ENCODE results near the gene IL22RA2. TPM values are rescaled to one million over a fixed set of nuclear protein-coding genes. Genes with fewer than 3 reads are reported as not detected.
A peak's percentile ranks its signal among the peaks of the same experiment; 100 is the strongest.

IL22RA2 gene
- total RNA-seq, 1 experiment from 2014 or later, result not detected

DNA sequence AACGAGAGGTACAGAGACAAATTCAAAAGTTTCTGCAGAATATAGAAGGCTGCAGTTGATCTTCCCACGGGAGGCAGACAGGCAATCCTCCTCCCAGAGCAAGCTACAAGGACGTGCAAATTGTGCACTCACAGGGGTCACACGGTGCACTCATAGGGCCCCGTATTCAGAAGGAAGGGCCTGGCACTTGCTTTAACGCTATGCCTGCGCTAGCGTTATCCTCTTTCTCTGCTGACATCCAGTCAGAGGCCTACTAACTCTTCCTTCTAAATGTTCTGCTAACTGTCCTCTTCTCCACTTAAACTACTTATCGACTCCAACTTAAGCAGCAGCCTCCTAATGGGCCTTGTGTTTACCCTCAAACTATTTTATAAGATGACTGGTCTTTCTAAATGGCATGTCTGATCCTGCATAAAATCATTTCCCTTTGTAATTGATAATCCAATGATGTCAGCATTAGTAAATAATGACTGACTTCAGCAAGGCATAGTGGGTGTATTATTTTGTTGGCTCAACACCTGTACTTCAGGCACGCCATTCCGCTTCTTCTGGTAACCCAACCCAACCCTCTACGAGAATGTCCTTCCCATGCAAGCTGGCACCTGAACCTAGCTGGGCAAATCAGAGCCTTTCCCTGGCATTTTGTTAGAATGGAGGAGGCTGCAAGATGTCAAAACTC is 43.6 kb upstream of the IL22RA2 start:
- no peak for DNase-seq
- Histone ChIP-seq H3K23ac (ENCODE audit: insufficient read length, low read depth, low read length) (no peak overlapping the region), H3K9me3 (ENCODE audit: control insufficient read depth, low read depth, low read length) (no peaks in the 10 kb centered on the region), H2BK15ac (ENCODE audit: low read depth, low read length) (no peak overlapping the region), H3K56ac (ENCODE audit: insufficient read length, low read depth, low read length) (no peak overlapping the region), H3K4ac (ENCODE audit: low read depth, low read length) (no peak overlapping the region), H4K91ac (ENCODE audit: insufficient read length, low read depth, low read length) (no peak overlapping the region), H3K27me3 (ENCODE audit: insufficient read depth, low read length) (no peaks in the 10 kb centered on the region), H4K20me1 (ENCODE audit: control insufficient read depth, insufficient read depth, insufficient read length) (no peaks in the 10 kb centered on the region), H3K79me2 (ENCODE audit: insufficient read depth, low read length) (peaks cover 22% of the 10 kb centered on the region; the same call in 1 of the 2 replicates), H4K5ac (ENCODE audit: insufficient read length, low read depth, low read length) (no peak overlapping the region), H3K9ac (ENCODE audit: extremely low read depth, insufficient read length, low read length) (no peak overlapping the region), H2BK120ac (ENCODE audit: low read depth, low read length, poor library complexity, severe bottlenecking) (no peak overlapping the region), H3K23me2 (ENCODE audit: insufficient read length, low read depth, low read length, poor library complexity, severe bottlenecking) (peaks cover 11% of the 10 kb centered on the region), H3K79me1 (ENCODE audit: insufficient read depth, low read depth, low read length, poor library complexity, severe bottlenecking) (peaks cover 9% of the 10 kb centered on the region), H4K8ac (replicated peaks; ENCODE audit: insufficient read length, low read depth, low read length) (no peak overlapping the region), H3K18ac (ENCODE audit: insufficient read length, low read depth, low read length) (no peak overlapping the region), H3K4me2 (ENCODE audit: insufficient read depth, insufficient read length, low read length) (no peak overlapping the region), H2BK5ac (ENCODE audit: insufficient read length, low read length) (no peak overlapping the region), H2AFZ (ENCODE audit: low read length) (no peak overlapping the region), H2AK5ac (ENCODE audit: insufficient read length, low read length) (no peak overlapping the region), H2BK20ac (ENCODE audit: low read depth, low read length, poor library complexity, severe bottlenecking) (no peak overlapping the region), H3K27ac (ENCODE audit: insufficient read length, low read depth, low read length) (no peak overlapping the region), H2BK12ac (ENCODE audit: insufficient read length, low read depth, low read length) (no peak overlapping the region), H3K14ac (ENCODE audit: insufficient read depth, low read length) (no peak overlapping the region), H3K4me1 (ENCODE audit: insufficient read depth, low read length) (peaks cover 3% of the 10 kb centered on the region; the same call in 1 of the 2 replicates), H3T11ph (ENCODE audit: low read length) (no peak overlapping the region)
- WGBS (ENCODE audit: extremely low coverage, insufficient read length, low lambda C conversion rate), result no CpG with 5 or more reads among the region's 12 CpGs
- Mint-ChIP-seq H3K36me3 (ENCODE audit: insufficient read depth in 1 of 3, low read depth in 3 of 3) (peaks cover 6 to 31% (median 15%) of the 10 kb centered on the region in 3 experiments), H3K27me3 (ENCODE audit: low read depth) (no peaks in the 10 kb centered on the region), H3K27ac (peak overlapping the region in 1 of 3 experiments; percentile 29; a peak in 2 of 7 replicates), H3K4me1 (peaks cover 27 to 39% of the 10 kb centered on the region in 2 experiments), H3K4me3 (no peak overlapping the region), H3K9me3 (peaks cover 2 to 5% of the 10 kb centered on the region in 2 experiments; a peak in 4 of 5 replicates)
- no peak for TF ChIP-seq CTCF (conservative IDR thresholded peaks at IDR 0.05)
